A549 treated with Hydrocortisone at 1 μM for 4 hours (cell line): ENCODE measurements around the gene HPSE. TPM values are rescaled to one million over a fixed set of nuclear protein-coding genes. Genes with fewer than 3 reads are reported as not detected.

Experiments
- total RNA-seq: library from RNA; stranded (reverse); fragments of 200-300 nt; extraction: Qiagen RNA extraction; gene quantifications from 5 replicates; pipeline ENCODE4 v1.2.3, GENCODE V29; 2022

Gene HPSE
- 1.2 to 1.7 TPM (median 1.4 TPM) in 5 replicates for total RNA-seq

DNA sequence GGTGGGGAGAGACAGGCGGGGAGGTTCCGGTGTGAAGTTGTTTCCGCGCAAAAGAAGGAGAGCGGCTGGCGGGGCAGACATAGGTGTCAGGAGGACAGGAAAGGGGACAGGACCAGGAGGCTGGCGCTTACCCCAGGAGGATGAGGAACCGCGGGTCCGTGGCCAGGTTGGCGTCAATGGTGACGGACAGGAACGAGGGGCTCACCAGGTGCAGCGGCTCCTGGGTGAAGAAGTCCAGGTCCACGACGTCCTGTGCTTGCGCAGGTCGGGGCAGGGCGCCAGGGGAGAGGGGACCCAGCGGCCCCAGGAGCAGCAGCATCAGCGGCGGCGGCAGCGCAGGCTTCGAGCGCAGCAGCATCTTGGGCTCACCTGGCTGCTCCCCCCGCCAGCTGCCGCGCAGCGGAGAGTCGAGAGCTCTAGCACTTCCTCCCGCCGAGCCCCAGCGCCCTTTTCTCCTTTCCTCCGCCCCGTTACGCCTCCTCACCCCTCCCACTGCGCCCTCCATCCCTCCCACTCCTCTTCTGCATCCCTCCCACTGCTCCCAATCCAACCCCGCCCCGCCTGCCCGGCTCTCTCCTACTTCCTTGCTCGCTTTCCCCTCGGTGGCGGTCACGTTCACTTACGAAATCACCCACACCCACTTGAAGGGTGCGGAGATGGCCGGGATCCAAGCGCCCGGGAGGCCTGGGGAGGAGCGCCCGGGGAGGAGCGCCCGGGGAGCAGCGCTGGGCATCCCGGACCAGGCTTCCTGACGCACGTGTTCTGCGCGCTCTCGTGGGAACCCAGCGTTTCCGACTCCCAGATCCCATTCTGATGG is at the start of gene HPSE:
Gene HPSE, minus strand, starts transcription at position 424 of the 817 bp plus-strand sequence. Its CDS starts 66 bp downstream, at position 358.

GRCh38 chr4:83284193-83285054 is 50.2 kb downstream of the HPSE start, which contains the start of gene COQ2:
Gene COQ2 (minus strand): TSS chr4:83284798. CDS start chr4:83284764, 34 bp downstream.

Other genes with a start within 250 kb of the HPSE start
- 0.46 to 1.2 TPM (median 1.1 TPM) in 5 replicates for gene PLAC8, start 220.1 kb downstream of the HPSE start, total RNA-seq
- 17.1 to 21.7 TPM (median 19.5 TPM) in 5 replicates for gene COQ2, start 50.0 kb downstream of the HPSE start, total RNA-seq
- gene HELQ, start 121.0 kb upstream of the HPSE start, total RNA-seq = 3.6 to 5.8 TPM (median 4.8 TPM) in 5 replicates
- 41.4 to 56.8 TPM (median 43.1 TPM) in 5 replicates for gene MRPS18C, start 121.2 kb upstream of the HPSE start, total RNA-seq
- 4.7 to 7.4 TPM (median 6.3 TPM) in 5 replicates for gene ABRAXAS1, start 150.3 kb upstream of the HPSE start, total RNA-seq
- 28.7 to 37.0 TPM (median 33.5 TPM) in 5 replicates for gene GPAT3, start 201.3 kb upstream of the HPSE start, total RNA-seq